ENCODE measurements around the gene EIF2S1. TPM values are rescaled to one million over a fixed set of nuclear protein-coding genes. Genes with fewer than 3 reads are reported as not detected.

Gene EIF2S1
- total RNA-seq, 1 experiment from 2014 or later, result 192 TPM

DNA sequence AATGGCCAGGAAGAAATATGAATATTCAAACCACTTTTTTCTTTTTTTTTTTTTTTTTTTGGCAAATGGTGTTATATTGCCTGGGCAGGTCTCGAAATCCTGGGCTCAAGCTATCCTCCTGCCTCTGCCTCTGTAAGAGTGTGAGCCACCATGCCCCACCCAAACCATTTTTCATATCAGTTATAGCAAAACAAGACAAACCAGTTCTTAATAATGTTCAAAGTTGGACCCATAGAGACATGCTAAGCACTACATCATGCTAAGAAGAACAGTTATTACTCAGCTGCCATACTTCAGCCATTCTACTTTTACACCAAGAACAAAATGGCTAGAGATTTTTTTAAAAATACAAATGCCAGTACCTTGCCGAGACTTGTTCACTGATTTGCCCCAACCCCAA, 25.5 kb downstream of the EIF2S1 start:
- CTCF ChIA-PET, result interaction anchor here (0.7 to 2.1 kb wide), 3 partner anchors 26 to 319 kb away, joined by 3 to 6 read pairs (median 5); partner anchors contain the start of genes ATP6V1D and EIF2S1
- TF ChIP-seq, protein P1, sequence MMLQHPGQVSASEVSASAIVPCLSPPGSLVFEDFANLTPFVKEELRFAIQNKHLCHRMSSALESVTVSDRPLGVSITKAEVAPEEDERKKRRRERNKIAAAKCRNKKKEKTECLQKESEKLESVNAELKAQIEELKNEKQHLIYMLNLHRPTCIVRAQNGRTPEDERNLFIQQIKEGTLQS (IDR thresholded peaks at IDR 0.05), result no peak
- TF ChIP-seq, protein P2, sequence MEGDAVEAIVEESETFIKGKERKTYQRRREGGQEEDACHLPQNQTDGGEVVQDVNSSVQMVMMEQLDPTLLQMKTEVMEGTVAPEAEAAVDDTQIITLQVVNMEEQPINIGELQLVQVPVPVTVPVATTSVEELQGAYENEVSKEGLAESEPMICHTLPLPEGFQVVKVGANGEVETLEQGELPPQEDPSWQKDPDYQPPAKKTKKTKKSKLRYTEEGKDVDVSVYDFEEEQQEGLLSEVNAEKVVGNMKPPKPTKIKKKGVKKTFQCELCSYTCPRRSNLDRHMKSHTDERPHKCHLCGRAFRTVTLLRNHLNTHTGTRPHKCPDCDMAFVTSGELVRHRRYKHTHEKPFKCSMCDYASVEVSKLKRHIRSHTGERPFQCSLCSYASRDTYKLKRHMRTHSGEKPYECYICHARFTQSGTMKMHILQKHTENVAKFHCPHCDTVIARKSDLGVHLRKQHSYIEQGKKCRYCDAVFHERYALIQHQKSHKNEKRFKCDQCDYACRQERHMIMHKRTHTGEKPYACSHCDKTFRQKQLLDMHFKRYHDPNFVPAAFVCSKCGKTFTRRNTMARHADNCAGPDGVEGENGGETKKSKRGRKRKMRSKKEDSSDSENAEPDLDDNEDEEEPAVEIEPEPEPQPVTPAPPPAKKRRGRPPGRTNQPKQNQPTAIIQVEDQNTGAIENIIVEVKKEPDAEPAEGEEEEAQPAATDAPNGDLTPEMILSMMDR (IDR thresholded peaks at IDR 0.05 in 2 of 3, conservative IDR thresholded peaks at IDR 0.05 in 1 of 3; ENCODE audit: borderline replicate concordance in 1 of 3, insufficient read depth in 1 of 3, low read depth in 2 of 3, low read length in 2 of 3), result no peak
- TF ChIP-seq ZNF274 (IDR thresholded peaks at IDR 0.05; ENCODE audit: low read depth, low read length) (no peak), POLR2A (IDR thresholded peaks at IDR 0.05; ENCODE audit: borderline replicate concordance, extremely low read depth, insufficient read depth, insufficient read length) (no peak), SRF (IDR thresholded peaks at IDR 0.05; ENCODE audit: low read depth) (no peak), POLR2AphosphoS5 (IDR thresholded peaks at IDR 0.05; ENCODE audit: low read depth, low read length) (no peak), EZH2phosphoT487 (IDR thresholded peaks at IDR 0.05; ENCODE audit: borderline replicate concordance) (no peak)
- ATAC-seq, result no peak
- Histone ChIP-seq H3K9me2 (ENCODE audit: insufficient read depth) (no peaks in the 10 kb centered on the region), H3K4me1 (ENCODE audit: control insufficient read depth in 1 of 2, insufficient read depth in 2 of 2, low read length in 2 of 2) (peaks cover 0 to 7% of the 10 kb centered on the region in 2 experiments; a peak in 2 of 4 replicates), H3K9me3 (ENCODE audit: control insufficient read depth in 1 of 2, insufficient read depth in 1 of 2, low read depth in 1 of 2, low read length in 2 of 2) (no peaks in the 10 kb centered on the region), H3K79me2 (ENCODE audit: insufficient read depth, low read length) (peaks cover 25% of the 10 kb centered on the region), H4K20me1 (ENCODE audit: insufficient read depth) (peaks cover 17% of the 10 kb centered on the region; the same call in 1 of the 2 replicates), H2AFZ (ENCODE audit: low read depth, low read length, poor library complexity, severe bottlenecking) (no peak overlapping the region), H3K4me2 (ENCODE audit: low read length) (no peak overlapping the region), H3K9ac (ENCODE audit: low read length) (no peak overlapping the region), H3K36me3 (ENCODE audit: control insufficient read depth in 1 of 2, insufficient read depth in 2 of 2, low read length in 2 of 2) (peaks cover 60 to 74% of the 10 kb centered on the region in 2 experiments), H3K27me3 (ENCODE audit: insufficient read depth, low read length) (no peaks in the 10 kb centered on the region), H3K27ac (ENCODE audit: low read depth, low read length) (no peak overlapping the region), H3K4me3 (replicated peaks in 1 of 2; ENCODE audit: low read depth in 1 of 2, low read length in 2 of 2) (no peak overlapping the region)
- BruUV-seq (replicated peaks), result no TSS peak
- POLR2A ChIA-PET, result no interaction called here
- intact Hi-C loops (cut with micrococcal nuclease), result no loop called here
- RAD21 ChIA-PET (ENCODE audit: low non-redundant PET in 1 of 2, low total read pairs in 2 of 2, uncharacterized antibody in 2 of 2, unreplicated experiment in 2 of 2), result no interaction called here
- DNase-seq (ENCODE audit: low read depth, low spot score), result no peak

Data from HCT116 (cell line).